GM18511 (cell line): Measurements from ENCODE around the gene CRIP1.

Experiments
- ATAC-seq: cut with Tn5 transposase; IDR thresholded peaks from one replicate; pipeline ENCODE4 v1.9.1; 2021; ENCODE audit warnings: mild to moderate bottlenecking, moderate library complexity; ENCODE audit not compliant: unreplicated experiment

CRIP1 gene

DNA sequence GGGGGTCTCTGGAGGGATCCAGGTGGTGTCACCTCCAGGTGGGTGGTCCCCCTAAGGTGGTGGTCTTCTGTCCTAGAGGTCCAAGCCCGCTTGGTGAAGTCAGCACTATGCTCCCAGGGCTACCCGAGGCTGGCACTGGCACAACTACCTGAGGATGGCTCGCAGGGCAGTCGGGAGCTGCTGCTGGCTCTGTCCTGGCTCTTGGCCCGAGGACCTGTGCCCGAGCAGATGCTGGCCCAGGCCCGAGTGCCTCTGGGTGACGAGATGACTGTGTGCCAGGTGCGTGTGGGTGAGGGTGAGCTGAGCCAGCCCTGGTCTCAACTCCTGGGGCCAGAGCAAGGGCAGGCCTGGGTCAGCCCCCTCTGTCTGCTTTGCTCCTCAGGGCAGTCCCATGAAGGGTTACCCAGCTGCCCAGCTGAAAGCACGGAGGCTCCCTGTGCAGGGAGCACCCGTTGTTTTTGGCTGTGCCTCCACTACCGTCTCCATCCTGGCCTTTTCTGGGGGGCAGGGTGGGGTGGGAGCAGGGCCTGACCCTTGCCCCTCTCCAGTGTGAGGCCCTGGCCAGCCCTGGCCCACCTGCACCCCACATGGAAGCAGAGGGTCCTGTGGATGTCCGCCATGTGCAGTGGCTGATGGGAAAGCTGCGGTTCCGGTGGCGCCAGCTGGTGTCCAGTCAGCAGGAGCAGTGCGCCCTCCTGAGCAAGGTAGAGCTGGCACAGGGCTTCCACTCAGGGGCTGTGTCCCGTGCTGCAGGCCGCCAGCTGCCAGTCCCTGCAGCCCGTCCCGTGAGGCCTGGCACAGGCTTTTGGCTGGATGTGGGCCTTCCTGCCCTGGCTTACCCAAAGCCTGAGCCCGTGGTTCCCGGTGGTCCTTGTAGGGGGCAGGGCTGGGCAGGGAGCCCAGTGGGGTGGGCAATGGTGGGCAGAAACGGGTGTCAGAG lies 5.6 kb downstream of the CRIP1 start:
- ATAC-seq = no peak

DNA sequence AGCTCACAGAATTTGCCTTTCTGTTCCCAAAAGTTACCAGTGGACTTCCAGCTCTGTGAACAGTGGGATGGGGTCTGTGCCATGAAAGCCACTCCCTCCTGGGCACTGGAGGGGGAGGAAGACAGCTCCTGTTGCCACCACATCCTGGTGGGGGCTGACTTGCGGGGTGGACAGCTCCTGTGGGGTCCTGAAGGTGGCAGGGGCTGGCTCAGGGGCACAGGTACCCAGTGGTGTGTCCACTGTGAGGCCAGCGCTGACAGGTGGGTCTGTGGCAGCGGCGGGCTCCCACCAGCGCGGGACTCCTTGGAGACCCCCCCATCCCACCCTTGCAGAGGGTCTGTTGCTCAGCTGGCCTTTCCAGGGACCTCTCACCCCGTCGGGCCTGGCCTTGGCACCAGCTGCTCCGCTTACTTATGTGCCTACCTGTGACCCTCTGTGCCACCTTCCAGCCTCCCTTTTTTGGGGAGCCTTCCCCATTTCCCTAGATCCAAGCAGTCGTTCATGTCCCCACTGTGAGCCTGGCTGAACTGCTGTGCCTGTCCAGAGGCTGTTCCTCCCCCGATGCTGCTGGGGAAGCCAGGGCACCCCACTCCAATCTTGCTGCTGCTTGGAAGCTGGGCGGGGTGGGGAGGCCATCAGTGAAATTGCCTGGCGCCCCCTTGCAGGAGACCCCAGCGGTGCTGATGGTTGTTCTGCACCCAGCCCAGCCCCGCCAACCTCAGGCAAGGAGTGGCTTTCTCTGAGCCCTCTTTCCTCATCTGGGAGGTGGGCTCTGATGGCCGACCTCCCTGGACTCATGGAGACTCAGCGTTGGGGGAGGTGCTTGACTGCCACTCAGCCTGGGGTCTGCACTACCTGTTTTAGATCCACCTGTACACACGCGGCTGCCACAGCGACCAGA lies 6.5 kb downstream of the CRIP1 start:
- no peak for ATAC-seq

DNA sequence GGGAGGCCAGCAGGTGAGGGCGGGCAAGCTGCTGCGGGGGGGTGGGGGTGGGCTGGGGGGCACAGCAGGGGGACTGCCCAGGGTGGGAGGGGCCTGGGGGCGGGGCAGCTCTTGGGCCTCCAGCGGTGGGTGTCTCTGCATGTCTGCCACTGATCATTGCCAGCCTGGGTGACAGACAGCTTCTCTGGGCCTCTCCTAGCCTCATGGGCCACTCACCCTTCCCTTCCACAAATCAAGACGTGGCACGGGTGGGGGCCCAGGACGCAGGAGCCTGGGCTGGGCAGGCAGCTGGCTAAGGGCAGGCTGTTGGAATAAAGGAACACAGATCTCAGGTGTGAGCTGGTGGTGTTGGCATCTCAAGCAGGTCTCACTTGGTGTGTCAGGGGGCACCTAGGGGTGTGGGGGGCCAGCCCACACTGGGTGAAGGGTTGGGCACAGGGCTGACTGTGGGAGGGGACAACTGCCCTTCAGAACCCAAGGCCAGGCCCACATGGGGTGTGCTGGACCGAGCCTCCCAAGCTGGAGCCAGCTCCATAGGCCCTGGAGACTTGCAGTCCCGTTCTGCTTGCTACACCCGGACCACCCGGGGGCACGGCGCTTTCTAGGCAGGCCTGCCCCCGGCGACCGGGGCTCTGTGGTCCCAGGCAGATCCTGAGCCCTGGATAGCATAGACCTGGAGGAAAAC lies 7.4 kb downstream of the CRIP1 start:
- no peak for ATAC-seq

DNA sequence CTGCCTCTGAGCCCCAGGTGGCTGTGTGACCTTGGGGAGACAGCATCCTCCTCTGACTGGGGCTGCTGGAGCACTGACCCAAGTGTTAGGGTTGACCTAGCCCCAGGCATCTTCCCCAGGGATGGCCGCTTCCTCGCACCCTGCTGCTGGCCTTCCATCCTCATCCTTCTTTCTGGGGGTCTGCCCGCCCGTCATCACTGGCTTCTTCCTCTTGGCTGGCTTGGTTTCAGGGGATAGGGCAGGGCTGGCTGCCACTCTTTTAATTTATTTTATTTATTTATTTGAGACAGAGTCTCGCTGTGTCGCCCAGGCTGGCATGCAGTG lies 7.9 kb downstream of the CRIP1 start:
- no peak for ATAC-seq

DNA sequence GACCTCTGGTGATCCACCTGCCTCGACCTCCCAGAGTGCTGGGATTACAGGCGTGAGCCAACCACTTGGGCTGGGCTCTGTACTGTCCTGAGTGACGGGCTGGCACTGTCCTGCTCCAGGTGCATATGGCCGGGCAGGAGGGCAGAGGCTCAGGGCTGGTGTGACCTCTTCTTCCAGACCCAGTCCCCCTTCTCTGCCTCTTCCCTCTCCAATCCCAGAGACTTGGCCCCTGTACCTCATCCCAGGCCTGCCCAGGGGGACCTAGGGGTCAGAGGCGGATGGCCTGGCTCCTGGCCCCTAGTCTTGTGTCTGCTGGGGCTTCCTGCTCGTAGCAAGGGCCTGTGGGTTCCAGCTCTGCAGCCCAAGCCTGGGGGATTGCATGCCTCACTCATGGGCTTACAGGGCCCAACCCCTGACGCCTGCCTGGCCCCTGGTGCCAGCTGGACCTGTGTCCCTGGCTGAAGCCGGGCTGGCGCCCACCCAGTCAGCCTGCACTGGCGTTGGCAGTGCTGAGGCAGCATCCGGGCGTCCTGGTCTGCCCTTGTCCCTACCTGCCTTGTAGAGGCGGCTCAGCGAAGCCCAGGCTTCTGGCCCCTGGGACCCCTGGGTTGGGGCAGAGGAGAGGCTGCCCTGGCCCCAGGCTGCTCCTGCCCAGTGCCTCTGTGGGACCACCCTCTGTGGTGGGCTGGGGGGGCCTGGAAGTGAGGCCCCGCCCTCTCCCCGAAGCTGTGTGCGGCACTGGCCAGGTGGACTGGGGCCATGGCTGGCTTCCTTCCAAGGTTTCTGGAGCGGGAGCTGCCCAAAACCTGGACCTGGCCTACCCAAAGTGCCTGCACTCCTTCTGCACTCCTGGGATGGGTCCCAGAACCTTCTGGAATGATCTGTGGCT lies 8.7 kb downstream of the CRIP1 start:
- ATAC-seq = no peak

DNA sequence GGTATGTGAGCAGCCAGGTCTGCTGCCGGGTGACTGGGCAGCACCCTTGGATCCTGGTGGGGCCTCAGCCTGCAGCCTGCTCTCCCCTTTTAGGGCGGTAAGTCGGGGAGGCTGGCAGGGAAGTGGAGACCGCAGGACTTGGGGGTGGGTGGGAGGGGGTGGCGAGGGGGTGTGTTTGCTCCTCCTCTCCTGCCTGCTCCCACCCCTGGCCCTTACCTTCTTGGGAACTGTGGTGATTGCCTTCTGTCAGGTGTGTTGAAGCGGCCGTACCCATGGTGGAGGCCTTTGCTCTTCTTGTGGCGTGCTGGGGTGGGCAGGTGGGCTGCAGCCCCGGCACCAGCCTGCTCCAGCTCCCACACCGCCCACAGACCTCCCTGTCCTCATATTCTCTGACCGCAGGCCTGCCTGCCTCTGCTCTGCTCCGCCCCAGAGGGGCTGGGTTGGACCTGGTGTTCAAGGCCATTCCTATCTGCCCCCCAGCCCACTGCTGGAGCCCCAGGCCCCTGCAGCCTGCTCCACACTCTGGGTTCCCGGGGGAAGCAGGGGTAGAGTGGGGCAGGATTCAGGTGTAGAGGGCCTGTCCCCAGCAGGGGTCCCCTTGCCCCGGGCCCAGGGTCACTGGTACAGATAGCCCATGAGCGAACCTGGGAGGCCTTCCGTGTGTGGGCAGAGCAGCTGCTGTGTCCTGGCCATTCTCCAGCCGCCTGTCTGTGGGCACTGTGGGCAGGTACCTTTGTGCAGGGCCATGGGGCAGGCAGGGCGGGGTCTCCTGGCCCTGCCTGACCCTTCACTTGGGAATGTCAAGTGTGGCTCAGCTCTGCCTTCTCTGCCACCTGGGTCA lies 9.5 kb downstream of the CRIP1 start:
- no peak for ATAC-seq

DNA sequence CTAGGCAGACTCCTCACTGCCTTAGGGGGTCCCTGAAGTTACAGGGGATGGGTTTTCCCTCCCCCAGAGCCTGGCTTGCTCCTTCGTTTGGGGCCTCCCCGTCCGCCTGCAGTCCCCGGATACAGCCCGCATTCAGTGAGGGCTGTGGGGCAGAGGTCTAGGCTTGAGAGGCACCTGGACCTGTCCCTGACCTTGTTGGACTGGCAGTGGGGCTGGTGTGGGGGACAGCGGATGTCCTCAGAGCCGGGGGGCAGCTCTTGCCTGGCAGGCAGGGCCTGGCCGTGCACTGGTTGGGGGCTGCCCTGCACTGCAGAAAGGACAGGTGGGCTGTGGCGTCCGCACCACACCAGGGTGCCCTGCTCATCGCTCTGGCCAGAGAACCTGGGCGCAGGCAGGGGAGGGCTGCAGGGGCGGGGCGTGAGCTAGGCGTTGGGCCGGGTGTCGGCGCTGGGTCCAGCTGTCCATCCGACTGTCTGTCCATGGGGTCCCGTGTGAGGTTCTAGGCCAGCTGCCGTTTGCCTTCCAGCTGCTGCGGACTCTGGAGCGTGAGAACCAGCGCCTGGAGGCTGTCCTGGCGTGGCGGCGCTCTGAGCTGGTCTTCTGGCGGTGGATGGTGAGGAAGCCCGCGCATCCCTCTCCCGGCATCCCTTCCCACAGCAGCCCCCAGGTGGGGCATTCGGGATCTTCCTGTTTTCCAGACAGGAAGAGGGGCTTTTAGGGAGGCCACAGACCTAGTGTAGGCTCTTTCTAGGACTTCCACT lies 10.3 kb downstream of the CRIP1 start:
- ATAC-seq = no peak

DNA sequence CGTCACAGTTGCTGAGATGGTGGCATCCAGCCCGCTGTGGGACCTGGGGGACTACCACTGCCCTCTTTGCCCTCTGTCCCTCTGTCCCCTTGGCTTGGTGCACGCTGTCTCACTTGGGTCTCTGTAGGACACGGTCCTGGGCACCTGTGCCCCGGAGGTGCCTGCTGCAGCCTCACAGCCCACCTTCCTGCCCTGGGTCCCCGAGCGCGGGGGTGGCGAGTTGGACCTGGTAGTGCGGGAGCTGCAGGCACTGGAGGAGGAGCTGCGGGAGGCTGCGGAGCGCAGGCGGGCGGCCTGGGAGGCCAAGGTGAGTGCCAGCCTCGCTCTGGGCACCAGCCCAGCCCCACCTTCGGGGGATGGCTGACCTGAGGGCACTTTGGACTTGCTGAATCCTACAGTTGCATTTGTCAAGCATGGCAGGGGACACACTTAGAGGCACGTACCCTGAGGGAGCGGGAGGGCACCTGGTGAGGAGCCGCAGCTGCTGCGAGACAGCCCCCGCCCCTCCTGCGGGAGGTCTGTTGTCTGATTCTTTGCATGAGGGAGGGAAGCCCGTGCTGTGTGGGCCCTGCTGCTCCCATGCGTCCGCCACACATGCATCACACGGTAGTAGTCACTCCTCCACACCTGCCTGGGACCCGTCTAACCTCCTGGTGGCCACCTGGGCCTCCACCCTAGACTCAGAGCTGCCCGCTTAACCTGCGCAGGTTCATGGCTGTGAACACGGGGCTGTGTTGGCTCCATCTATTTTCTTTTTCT lies 11.2 kb downstream of the CRIP1 start:
- ATAC-seq = no peak

DNA sequence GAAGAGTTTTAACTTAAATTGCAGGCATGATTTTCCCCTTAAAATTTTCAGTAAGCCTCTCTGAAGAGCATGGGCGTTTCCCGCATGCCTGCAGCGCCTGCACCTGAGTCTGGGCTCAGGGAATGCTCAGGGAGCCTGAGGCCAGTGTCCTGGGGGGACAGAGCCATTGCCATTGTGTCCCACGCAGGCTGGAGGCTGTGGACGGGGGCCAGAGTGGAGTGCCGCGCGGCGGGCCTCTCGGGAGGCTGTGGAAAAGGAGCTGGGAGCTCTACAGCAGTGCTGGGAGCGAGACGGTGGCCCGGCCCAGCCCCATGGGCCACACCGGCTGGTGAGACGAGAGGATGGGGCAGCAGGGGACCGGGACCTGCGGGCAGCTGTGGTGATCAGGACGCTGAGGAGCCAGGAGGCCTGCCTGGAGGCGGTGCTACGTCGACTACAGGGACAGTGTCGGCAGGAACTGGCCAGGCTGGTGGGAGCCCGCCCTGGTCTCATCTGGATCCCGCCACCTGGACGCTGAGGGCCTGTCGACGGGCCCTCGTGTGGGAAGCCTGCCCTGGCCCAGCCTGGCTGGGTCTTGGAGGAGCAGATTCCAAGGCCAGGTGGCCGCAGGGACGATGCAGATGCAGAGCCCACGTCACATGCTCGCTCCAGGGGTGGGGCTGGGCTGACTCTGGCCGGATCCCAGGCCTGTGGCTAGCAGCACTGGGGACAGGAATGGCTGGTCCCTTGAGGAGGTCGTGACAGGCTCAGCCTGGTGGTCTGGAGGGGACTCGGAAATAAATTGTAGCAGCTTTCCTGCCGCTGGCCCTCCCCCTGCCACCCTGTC lies 12.0 kb downstream of the CRIP1 start:
- ATAC-seq = no peak

DNA sequence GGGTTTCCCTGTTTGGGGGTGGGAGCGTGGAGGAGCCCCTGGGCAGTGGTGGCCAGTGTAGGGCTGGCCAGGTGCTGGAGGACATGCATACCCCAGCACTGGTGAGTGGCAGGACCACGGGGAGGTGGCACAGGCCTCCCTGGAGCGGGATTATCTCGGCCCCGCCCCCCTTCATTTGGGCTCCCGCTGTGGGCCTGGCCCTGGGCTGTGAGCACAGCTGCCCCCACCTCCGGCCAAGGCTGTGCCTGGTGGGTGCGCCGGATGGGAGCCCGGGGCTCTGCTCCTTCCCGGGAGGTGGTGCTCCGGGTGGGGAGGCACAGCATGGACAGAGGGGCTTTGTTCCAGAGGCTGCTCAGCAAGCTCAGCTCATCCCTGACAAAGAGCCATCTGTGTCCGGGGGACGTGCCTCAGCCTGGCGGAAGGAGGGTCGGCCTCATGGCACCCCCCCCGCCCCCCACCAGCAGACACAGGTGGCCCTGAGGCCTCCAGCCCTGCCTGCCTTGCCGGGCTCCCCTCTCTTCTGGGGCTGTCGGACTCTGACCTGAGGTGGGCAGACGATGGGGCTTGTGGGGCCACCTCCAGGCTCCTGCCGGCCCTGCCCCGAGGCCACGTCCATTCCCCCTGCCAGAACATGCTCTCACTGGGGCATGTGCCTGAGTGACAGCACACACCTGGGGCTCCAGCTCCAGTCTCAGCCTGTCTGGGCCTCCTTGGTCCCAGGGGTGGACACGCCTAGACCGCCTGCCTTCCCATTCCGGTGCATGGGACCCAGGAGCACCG lies 12.8 kb downstream of the CRIP1 start:
- ATAC-seq = no peak

DNA sequence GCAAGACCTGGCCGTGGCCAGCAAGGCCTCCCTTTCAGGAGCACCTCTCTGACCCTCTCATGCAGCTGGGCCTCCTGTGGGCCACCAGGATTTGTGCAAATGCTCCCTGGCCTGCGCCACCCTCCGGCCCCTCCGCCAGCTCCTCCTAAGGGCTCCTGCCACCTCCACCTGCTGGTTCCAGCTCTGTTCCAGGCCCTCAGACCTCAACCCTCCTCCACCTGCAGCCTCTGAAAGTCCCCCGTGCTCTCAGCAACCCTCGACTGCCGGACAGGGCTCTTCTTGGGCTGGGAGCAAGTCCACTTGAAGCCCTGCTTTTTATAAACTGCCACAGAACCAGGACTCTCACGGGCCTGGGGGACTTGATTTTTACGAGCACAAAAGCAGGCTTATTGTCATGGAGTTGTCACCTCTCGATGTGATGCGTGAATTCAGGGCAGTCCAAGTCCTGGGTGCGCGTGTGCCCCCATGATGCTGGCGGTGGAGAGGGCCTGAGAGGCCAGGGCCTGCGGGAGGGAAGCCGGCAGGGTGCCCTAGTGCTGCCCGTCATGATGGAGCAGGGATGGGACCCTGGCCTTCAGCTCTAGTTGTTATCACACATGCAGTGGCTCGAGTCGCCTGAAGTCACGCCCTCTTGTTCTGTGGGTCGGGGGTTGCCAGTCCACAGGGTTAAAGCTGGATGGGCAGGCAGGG lies 13.5 kb downstream of the CRIP1 start:
- no peak for ATAC-seq

DNA sequence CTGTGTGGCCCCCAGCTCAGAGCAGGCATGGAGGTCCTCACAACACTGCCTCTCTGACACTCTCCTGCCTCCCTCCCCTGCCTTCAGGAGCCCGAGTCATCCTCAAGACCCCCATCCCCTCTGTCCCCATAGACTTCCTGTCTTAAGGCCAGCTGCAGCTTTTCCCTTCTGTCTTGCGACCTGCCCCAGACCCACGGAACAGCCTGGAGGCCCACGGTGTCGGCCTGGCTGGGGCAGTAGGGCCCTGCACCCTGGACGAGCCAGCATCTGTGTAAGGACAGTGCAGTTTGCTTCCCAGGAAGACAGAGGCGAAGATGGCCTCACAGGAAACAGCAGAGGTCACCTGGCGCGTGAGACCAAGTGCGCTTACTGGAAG lies 14.0 kb downstream of the CRIP1 start:
- no peak for ATAC-seq

DNA sequence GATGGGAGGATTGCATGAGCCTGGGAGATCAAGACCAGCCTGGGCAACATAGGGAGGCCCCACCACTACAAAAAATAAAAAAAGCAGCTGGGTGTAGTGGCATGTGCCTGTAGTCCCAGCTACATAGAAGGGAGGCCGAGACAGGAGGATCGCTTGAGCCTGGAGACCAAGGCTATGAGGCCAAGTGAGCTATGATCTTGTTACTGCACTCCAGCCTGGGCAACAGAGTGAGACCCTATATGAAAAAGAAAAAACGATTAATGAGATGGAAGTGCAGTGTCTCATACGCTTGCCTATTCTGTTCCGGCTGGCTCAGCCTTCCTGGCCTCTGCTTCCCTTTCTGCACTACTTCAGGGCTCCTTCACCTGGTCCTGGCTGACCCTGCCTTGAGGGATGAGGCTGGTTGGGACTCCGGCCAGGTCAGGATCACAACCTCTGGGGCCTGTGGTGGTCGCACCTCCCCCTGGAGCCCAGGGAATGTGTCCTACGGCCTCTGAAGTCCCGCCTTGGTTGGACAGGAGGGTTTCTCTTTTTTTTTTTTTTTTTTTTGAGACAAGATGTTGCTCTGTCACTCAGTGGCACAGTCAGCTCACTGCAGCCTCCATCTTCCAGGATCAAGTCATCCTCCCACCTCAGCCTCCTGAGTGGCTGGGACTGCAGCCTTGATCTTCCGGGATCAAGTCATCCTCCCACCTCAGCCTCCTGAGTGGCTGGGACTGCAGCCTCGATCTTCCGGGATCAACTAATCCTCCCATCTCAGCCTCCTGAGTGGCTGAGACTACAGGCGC lies 15.0 kb downstream of the CRIP1 start:
- ATAC-seq = no peak

DNA sequence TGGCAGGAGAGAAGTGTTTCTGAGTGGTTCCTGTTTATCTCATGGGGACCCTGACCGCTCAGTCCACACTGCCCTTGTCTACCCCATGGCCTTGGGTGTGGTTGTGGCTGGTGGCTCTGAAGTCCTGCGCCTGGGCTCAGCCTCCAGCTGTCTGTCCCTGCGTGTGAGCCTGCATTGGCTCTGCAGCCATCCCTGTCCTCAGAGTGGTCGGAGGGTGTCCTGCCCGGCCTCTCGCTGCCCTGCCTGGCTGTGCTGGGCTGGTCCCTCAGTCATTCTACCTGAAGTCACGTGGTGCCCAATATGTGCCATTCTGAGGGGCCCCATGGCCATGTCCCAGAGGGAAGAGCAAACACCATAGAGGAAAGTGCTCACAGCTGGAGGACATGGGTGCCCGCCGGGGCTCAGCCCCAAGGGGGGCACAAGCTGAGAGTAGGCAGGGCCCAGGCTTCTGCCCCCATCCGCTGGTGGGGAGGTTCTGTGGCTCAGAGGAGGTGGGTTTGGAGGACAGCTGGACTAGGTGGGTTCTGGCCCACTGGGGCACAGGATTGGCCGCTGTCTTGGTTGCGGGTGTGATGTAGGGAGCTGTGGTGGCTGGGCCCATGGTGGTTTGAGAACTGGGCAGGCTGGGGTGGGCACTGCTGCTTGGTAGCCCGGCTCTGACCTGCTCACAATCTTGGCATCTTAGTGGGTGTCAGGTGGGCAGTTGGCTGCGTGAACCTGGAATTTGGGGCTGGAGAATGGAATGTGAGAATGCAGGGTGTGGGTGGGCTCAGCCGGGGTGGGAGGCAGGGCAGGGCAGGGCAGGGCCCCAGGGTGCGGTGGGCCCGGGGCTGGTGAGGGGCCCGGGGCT lies 16.0 kb downstream of the CRIP1 start:
- no peak for ATAC-seq
